ENCODE measurements around the gene TTC23. TPM values are rescaled to one million over a fixed set of nuclear protein-coding genes. Genes with fewer than 3 reads are reported as not detected.

The TTC23 gene, protein sequence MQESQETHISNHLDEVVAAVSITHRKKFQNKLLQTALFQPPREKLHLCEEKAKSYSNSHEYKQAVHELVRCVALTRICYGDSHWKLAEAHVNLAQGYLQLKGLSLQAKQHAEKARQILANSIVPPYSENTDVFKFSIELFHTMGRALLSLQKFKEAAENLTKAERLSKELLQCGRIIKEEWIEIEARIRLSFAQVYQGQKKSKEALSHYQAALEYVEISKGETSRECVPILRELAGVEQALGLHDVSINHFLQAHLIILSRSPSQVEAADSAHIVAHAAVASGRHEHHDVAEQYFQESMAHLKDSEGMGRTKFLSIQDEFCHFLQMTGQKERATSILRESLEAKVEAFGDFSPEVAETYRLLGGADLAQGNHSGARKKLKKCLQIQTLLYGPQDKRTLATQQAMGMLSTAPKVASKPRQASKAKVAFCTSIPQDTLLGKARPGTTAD
- 21.7 and 27.4 TPM in 2 replicates for total RNA-seq

DNA sequence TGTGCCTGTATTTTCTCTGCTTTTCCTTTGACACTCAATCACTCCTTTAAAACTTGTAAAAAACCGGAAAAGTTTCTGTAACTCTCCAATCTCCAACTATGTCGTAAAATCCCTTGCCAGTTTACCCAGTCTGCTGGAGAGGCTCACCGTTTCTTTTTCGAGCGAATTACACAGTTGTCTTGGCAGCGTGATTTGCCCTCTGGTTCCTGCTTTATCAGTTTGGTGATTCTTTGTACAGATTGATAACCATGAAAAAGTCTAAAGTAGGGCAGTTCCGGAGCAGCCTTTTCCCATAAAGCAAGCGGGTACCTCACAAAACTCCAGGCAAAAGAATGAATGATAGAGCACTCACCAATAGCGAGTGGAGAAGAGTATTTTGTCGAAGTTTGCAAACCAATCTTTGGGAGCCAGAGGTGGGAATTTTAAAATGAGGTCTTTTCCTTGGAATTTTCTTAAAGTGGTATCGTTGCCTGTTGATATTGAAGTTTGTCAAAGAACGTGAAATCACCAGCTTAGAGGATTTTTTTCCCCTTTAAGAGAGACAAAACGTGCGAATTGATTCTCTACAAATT lies at the start of gene TTC23:
TSS of gene TTC23 (minus strand) at position 312 of the 572 bp plus-strand sequence. CDS start 20,869 bp downstream, outside the sequence.
- Histone ChIP-seq H3K27ac (ENCODE audit: low read depth, low read length) (peak within 1 kb of the TSS; percentile 92), H3K79me2 (ENCODE audit: insufficient read depth, low read length) (peaks cover 38% of the 10 kb centered on the region)
- DNase-seq (ENCODE audit: insufficient read length, low spot score, missing footprints): peak; percentile 83

GRCh38 chr15:99296386-99296785 lies 47.0 kb upstream of the TTC23 start:
- DNase-seq (ENCODE audit: insufficient read length, low spot score, missing footprints): no peak
- H2AFZ ChIP-seq (ENCODE audit: low read length): no peak overlapping the region
- no peaks in the 10 kb centered on the region for H3K4me1 ChIP-seq (ENCODE audit: insufficient read depth, low read length)
- no peaks in the 10 kb centered on the region for H3K79me2 ChIP-seq (ENCODE audit: insufficient read depth, low read length)
- H3K4me3 ChIP-seq (ENCODE audit: insufficient read depth, low read length): no peak overlapping the region
- no peak overlapping the region for H3K4me2 ChIP-seq (ENCODE audit: insufficient read depth, low read length)
- H4K20me1 ChIP-seq (ENCODE audit: insufficient read depth, low read length): no peaks in the 10 kb centered on the region
- no peak overlapping the region for H3K27ac ChIP-seq (ENCODE audit: low read depth, low read length)
- no peaks in the 10 kb centered on the region for H3K27me3 ChIP-seq (ENCODE audit: insufficient read depth, low read length)
- no peaks in the 10 kb centered on the region for H3K9me3 ChIP-seq (ENCODE audit: low read depth, low read length)
- H3K36me3 ChIP-seq (ENCODE audit: insufficient read depth, low read length): no peaks in the 10 kb centered on the region
- TF ChIP-seq CTCF (IDR thresholded peaks at IDR 0.05; ENCODE audit: extremely low read depth, low read depth, low read length): no peak

More for the DNA sequence above, at the start of gene TTC23:
- peak within 1 kb of the TSS; percentile 94 for H2AFZ ChIP-seq (ENCODE audit: low read length)
- TF ChIP-seq CTCF (IDR thresholded peaks at IDR 0.05; ENCODE audit: extremely low read depth, low read depth, low read length): no peak
- no peaks in the 10 kb centered on the region for H3K9me3 ChIP-seq (ENCODE audit: low read depth, low read length)
- H3K27me3 ChIP-seq (ENCODE audit: insufficient read depth, low read length): no peaks in the 10 kb centered on the region
- no peaks in the 10 kb centered on the region for H4K20me1 ChIP-seq (ENCODE audit: insufficient read depth, low read length)
- peaks cover 45% of the 10 kb centered on the region for H3K4me1 ChIP-seq (ENCODE audit: insufficient read depth, low read length)
- H3K4me3 ChIP-seq (ENCODE audit: insufficient read depth, low read length): peak within 1 kb of the TSS; percentile 76
- peaks cover 3% of the 10 kb centered on the region for H3K36me3 ChIP-seq (ENCODE audit: insufficient read depth, low read length)
- H3K4me2 ChIP-seq (ENCODE audit: insufficient read depth, low read length): peak within 1 kb of the TSS; percentile 97

- Histone ChIP-seq H3K36me3 (ENCODE audit: insufficient read depth, low read length) (no peaks in the 10 kb centered on the region), H3K27me3 (ENCODE audit: insufficient read depth, low read length) (no peaks in the 10 kb centered on the region), H3K4me1 (ENCODE audit: insufficient read depth, low read length) (no peaks in the 10 kb centered on the region), H3K4me2 (ENCODE audit: insufficient read depth, low read length) (no peak overlapping the region), H4K20me1 (ENCODE audit: insufficient read depth, low read length) (no peaks in the 10 kb centered on the region), H3K27ac (ENCODE audit: low read depth, low read length) (no peak overlapping the region), H3K79me2 (ENCODE audit: insufficient read depth, low read length) (no peaks in the 10 kb centered on the region), H2AFZ (ENCODE audit: low read length) (no peak overlapping the region), H3K9me3 (ENCODE audit: low read depth, low read length) (no peaks in the 10 kb centered on the region), H3K4me3 (ENCODE audit: insufficient read depth, low read length) (no peak overlapping the region)
- no peak for DNase-seq (ENCODE audit: insufficient read length, low spot score, missing footprints)
- no peak for TF ChIP-seq CTCF (IDR thresholded peaks at IDR 0.05; ENCODE audit: extremely low read depth, low read depth, low read length)
Measured at GRCh38 chr15:99295840-99296239, 46.5 kb upstream of the TTC23 start.

DNA sequence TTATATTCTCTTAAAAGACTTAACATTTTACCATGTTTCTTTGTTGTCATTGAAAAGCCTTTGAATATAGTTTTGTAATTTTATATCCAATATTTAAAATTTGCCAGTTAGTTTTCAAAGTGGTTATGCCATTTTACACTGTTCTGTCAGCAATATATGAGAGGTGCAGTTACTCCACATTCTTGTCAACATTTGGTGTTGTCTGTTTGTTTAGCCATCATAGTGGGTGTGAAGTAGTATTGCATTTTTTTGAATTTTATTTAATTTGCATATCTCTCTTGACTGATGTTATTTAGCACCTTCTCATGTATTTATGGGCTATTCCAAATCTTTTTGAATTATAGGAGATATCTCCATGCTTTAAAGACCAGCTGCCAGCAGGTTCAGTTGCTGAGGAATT lies 42.3 kb upstream of the TTC23 start:
- H3K27me3 ChIP-seq (ENCODE audit: insufficient read depth, low read length): no peaks in the 10 kb centered on the region
- H3K9me3 ChIP-seq (ENCODE audit: low read depth, low read length): no peaks in the 10 kb centered on the region
- TF ChIP-seq CTCF (IDR thresholded peaks at IDR 0.05; ENCODE audit: extremely low read depth, low read depth, low read length): no peak
- no peak overlapping the region for H2AFZ ChIP-seq (ENCODE audit: low read length)
- H3K27ac ChIP-seq (ENCODE audit: low read depth, low read length): no peak overlapping the region
- no peak overlapping the region for H3K4me3 ChIP-seq (ENCODE audit: insufficient read depth, low read length)
- no peaks in the 10 kb centered on the region for H4K20me1 ChIP-seq (ENCODE audit: insufficient read depth, low read length)
- no peaks in the 10 kb centered on the region for H3K36me3 ChIP-seq (ENCODE audit: insufficient read depth, low read length)
- H3K4me1 ChIP-seq (ENCODE audit: insufficient read depth, low read length): no peaks in the 10 kb centered on the region
- H3K4me2 ChIP-seq (ENCODE audit: insufficient read depth, low read length): no peak overlapping the region
- no peaks in the 10 kb centered on the region for H3K79me2 ChIP-seq (ENCODE audit: insufficient read depth, low read length)
- no peak for DNase-seq (ENCODE audit: insufficient read length, low spot score, missing footprints)

Measured in osteoblast (primary cell).